B cell (primary cell): ENCODE data around the gene RIBC2. TPM values are rescaled to one million over a fixed set of nuclear protein-coding genes. Genes with fewer than 3 reads are reported as not detected.

Experiments used
- ATAC-seq: fragments of 200-7000 bp; cut with Tn5 transposase; one replicate; pipeline ENCODE4 v1.10.0; 2021; ENCODE audit warnings: low read depth, mild to moderate bottlenecking, moderate number of reproducible peaks, moderate library complexity
- CTCF ChIA-PET: fragments of 350-600 bp; sonication (Branson Sonifier 250); formaldehyde crosslinking; loops from one replicate; lab custom pipeline; 2021; ENCODE audit warnings: antibody characterized with exemption, inconsistent platforms; lab: Charles Lee
- POLR2A ChIA-PET: fragments of 350-600 bp; sonication (Branson Sonifier 250); formaldehyde crosslinking; loops from one replicate; lab custom pipeline; 2021; ENCODE audit warnings: antibody characterized with exemption; lab: Charles Lee
- DNase-seq: peaks from one replicate; pipeline ENCODE4 v3.0.0; 2013
- H2AFZ ChIP-seq: 2 replicates; pipeline ENCODE4 v1.6.1; 2012; ENCODE audit warnings: mild to moderate bottlenecking, low read depth, low read length; ENCODE audit not compliant: insufficient read depth, poor library complexity, severe bottlenecking
- H3K27ac ChIP-seq, 2 donors: 1 replicate in 1 of 2; 2 replicates in 1 of 2; pipeline ENCODE4 v1.5.1; 2012 to 2013; ENCODE audit warnings: low read length in 2 of 2, mild to moderate bottlenecking in 2 of 2, moderate library complexity in 1 of 2
- H3K27me3 ChIP-seq, 4 experiments: fragments of 200-600 bp in 1 of 4; sonication (generic) in 1 of 4; replicated peaks in 1 of 4; 1 replicate in 2 of 4; 2 replicates in 2 of 4; pipeline versions ENCODE4 v1.6.1 to v1.7.0; 2013 to 2016; ENCODE audit warnings: low read length in 3 of 4, mild to moderate bottlenecking in 2 of 4, mixed read lengths in 1 of 4, moderate library complexity in 1 of 4; ENCODE audit not compliant: insufficient read depth in 4 of 4, control insufficient read depth in 3 of 4; ENCODE audit errors: control extremely low read depth in 1 of 4
- H3K36me3 ChIP-seq, 2 experiments: replicated peaks in 1 of 2; 1 replicate in 1 of 2; 2 replicates in 1 of 2; pipeline versions ENCODE4 v1.6.1 to v1.7.1; 2013; ENCODE audit warnings: low read length in 1 of 2; ENCODE audit not compliant: insufficient read depth in 2 of 2, control insufficient read depth in 1 of 2; ENCODE audit errors: control extremely low read depth in 1 of 2, extremely low read depth in 1 of 2
- H3K4me1 ChIP-seq, 2 donors: fragments of 200-600 bp in 1 of 2; sonication (generic) in 1 of 2; 1 replicate in 1 of 2; 2 replicates in 1 of 2; pipeline versions ENCODE4 v1.5.1 to v1.6.1; 2013 to 2017; ENCODE audit warnings: low read length in 2 of 2; ENCODE audit not compliant: control insufficient read depth in 2 of 2, insufficient read depth in 2 of 2
- H3K4me2 ChIP-seq: replicated peaks from 2 replicates; pipeline ENCODE3; 2012; ENCODE audit warnings: mild to moderate bottlenecking, low read depth, low read length; ENCODE audit not compliant: poor library complexity, severe bottlenecking
- H3K4me3 ChIP-seq, 5 experiments: fragments of 200-600 bp in 1 of 5; sonication (generic) in 1 of 5; 1 replicate in 3 of 5; 2 replicates in 2 of 5; pipeline versions ENCODE4 v1.5.1 to v1.7.0; 2011 to 2016; ENCODE audit warnings: low read length in 4 of 5, mild to moderate bottlenecking in 4 of 5, low read depth in 2 of 5, control low read depth in 1 of 5, moderate library complexity in 1 of 5; ENCODE audit not compliant: insufficient read depth in 1 of 5; ENCODE audit errors: control extremely low read depth in 1 of 5, extremely low read depth in 1 of 5
- H3K79me2 ChIP-seq: fragments of 200-600 bp; sonication (generic); one replicate; pipeline ENCODE4 v1.6.0; 2016; ENCODE audit warnings: low read length; ENCODE audit not compliant: control insufficient read depth, insufficient read depth
- H3K9ac ChIP-seq: fragments of 200-600 bp; sonication (generic); 2 replicates; pipeline ENCODE4 v1.6.1; 2017; ENCODE audit warnings: mild to moderate bottlenecking, low read length, moderate library complexity
- H3K9me3 ChIP-seq, 3 donors: one replicate each; pipeline versions ENCODE4 v1.6.1 to v1.7.1; 2013; ENCODE audit warnings: low read length in 2 of 3; ENCODE audit not compliant: control insufficient read depth in 2 of 3, insufficient read depth in 1 of 3; ENCODE audit errors: control extremely low read depth in 1 of 3
- H4K20me1 ChIP-seq: 2 replicates; pipeline ENCODE4 v1.6.0; 2012; ENCODE audit warnings: mild to moderate bottlenecking, low read length; ENCODE audit not compliant: insufficient read depth, control insufficient read depth, poor library complexity, severe bottlenecking
- H3K27ac Mint-ChIP-seq: one replicate; pipeline ENCODE4 v1.8.0; 2021; ENCODE audit warnings: mixed read lengths
- H3K27me3 Mint-ChIP-seq: one replicate; pipeline ENCODE4 v1.8.0; 2021; ENCODE audit warnings: mixed read lengths
- H3K4me1 Mint-ChIP-seq: one replicate; pipeline ENCODE4 v1.8.0; 2021; ENCODE audit warnings: mixed read lengths
- H3K4me3 Mint-ChIP-seq: one replicate; pipeline ENCODE4 v1.8.0; 2021; ENCODE audit warnings: mixed read lengths
- H3K9me3 Mint-ChIP-seq: one replicate; pipeline ENCODE4 v1.8.0; 2022; ENCODE audit warnings: mixed read lengths; ENCODE audit not compliant: insufficient read depth
- EZH2 ChIP-seq: IDR thresholded peaks from 2 replicates; pipeline ENCODE4 v1.6.1; 2012; ENCODE audit warnings: borderline replicate concordance, low read depth, mild to moderate bottlenecking, moderate library complexity, low read length; ENCODE audit not compliant: insufficient read depth, poor library complexity, severe bottlenecking
- WGBS: methylation state at CpG from one replicate; pipeline ENCODE4 v1.1.5; 2013; ENCODE audit warnings: missing lambda C conversion rate; ENCODE audit not compliant: insufficient coverage; 5-methylcytosine and 5-hydroxymethylcytosine counted together
- intact Hi-C: fragments of 100-400 bp; cut with micrococcal nuclease; formaldehyde crosslinking; loops from one replicate; pipeline ENCODE4 v1.10.0; 2022
- polyA plus RNA-seq: library from polyadenylated mRNA; depleted of rRNA; stranded (reverse); fragments of >200 nt; gene quantifications from 2 replicates; pipeline ENCODE4 v1.2.3, GENCODE V29; 2012
- total RNA-seq, 2 donors: library from RNA; stranded (reverse); fragments of 120-200 nt in 1 of 2; gene quantifications; 1 replicate in 1 of 2; 2 replicates in 1 of 2; pipeline versions ENCODE4 v1.2.3 to v1.2.4, GENCODE V29; 2013 to 2022
- TF ChIP-seq, protein P1 (sequence below): fragments of 200-600 bp; IDR thresholded peaks from one replicate; pipeline ENCODE4 v1.8.0; 2022; ENCODE audit warnings: antibody characterized with exemption, mild to moderate bottlenecking

The RIBC2 gene
- total and polyA plus RNA-seq, 2 donors (not counting 1 experiment from before 2014, with no cell fraction given) = not detected

DNA sequence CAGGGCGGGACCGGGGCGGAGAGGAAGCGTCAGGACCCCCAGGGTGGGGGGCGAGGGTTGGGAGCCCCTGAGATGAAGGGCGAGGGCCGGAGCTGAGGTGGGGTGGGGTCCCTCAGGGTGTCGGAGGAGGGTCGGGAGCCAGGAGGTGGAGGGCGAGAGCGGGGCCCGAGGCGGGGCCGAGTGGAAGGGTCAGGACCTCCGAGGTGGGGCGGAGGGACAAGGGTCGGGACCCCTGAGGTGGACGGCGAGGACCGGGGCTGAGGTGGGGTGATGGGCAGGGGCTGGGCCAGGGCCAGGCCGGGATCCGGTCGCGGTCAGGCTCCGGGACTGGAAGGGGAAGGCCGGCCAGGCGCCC is 503 bp upstream of the RIBC2 start:
- peaks cover 13% of the 10 kb centered on the region for H3K4me1 Mint-ChIP-seq
- ATAC-seq (no peak), DNase-seq (peak; percentile 8)
- H3K4me3 ChIP-seq = peak overlapping the region in 4 of 5 experiments; percentile 35 to 49 (median 42)
- TF ChIP-seq, protein P1, sequence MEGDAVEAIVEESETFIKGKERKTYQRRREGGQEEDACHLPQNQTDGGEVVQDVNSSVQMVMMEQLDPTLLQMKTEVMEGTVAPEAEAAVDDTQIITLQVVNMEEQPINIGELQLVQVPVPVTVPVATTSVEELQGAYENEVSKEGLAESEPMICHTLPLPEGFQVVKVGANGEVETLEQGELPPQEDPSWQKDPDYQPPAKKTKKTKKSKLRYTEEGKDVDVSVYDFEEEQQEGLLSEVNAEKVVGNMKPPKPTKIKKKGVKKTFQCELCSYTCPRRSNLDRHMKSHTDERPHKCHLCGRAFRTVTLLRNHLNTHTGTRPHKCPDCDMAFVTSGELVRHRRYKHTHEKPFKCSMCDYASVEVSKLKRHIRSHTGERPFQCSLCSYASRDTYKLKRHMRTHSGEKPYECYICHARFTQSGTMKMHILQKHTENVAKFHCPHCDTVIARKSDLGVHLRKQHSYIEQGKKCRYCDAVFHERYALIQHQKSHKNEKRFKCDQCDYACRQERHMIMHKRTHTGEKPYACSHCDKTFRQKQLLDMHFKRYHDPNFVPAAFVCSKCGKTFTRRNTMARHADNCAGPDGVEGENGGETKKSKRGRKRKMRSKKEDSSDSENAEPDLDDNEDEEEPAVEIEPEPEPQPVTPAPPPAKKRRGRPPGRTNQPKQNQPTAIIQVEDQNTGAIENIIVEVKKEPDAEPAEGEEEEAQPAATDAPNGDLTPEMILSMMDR = no peak
- TF ChIP-seq EZH2 = no peak
- 96% methylated on average over 25 of the region's 27 CpGs for WGBS
- H3K27me3 ChIP-seq = peaks cover 0 to 13% (median 4%) of the 10 kb centered on the region in 4 experiments
- no peak overlapping the region for H3K27ac Mint-ChIP-seq
- H3K9me3 Mint-ChIP-seq = no peaks in the 10 kb centered on the region
- peak overlapping the region; percentile 57 for H3K9ac ChIP-seq
- peak overlapping the region; percentile 78 for H3K4me2 ChIP-seq
- no peaks in the 10 kb centered on the region for H3K36me3 ChIP-seq
- H3K27ac ChIP-seq = no peak overlapping the region
- H4K20me1 ChIP-seq = no peaks in the 10 kb centered on the region
- H3K9me3 ChIP-seq = peaks cover 0 to 9% (median 0%) of the 10 kb centered on the region in 3 donors
- no peaks in the 10 kb centered on the region for H3K79me2 ChIP-seq
- H2AFZ ChIP-seq = peak overlapping the region; percentile 82
- intact Hi-C loops = no loop called here
- no peaks in the 10 kb centered on the region for H3K27me3 Mint-ChIP-seq
- peak overlapping the region; percentile 70 for H3K4me3 Mint-ChIP-seq
- POLR2A ChIA-PET = interaction anchor here (0.6 kb wide), 1 partner anchor 564 kb away, joined by 3 read pairs; the partner anchor contains the start of gene WNT7B
- CTCF ChIA-PET = no interaction called here
- H3K4me1 ChIP-seq = peaks cover 12% of the 10 kb centered on the region in 2 donors

DNA sequence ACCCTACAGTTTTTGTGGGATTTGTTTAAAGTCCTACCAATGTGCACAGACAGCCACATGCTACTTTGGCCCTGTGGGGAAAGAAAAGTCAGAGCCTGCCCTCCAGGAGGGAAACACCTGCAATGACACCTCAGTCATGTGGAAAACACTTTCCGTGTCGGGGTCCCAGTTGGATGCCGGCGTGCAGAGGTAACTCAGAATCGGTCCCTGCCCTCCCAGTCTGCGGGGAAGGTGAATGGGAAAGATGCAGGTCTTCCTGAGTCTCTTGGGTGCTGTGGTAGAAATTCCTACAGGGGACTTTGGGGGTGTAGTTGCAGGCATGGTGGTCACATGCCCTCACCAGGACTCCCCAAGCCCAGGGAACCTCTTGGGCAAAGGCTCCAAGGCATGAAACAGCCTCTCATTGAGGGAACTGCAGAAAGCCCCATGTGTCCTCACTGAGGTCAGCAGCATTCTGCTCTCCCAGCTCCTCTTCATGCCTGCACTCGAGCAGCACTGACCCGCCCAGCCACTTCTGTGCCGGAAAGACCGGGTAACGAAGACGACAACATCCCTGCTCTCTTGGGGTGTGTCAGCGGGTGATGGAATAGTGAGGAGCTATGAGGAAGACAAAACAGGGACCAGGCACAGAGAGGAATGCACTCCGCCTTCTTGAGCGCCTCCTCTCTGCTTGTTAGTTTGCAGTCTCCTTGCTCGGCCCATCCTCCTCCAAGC is 4.7 kb downstream of the RIBC2 start:
- Mint-ChIP-seq H3K27ac (no peak overlapping the region), H3K4me1 (peaks cover 8% of the 10 kb centered on the region), H3K27me3 (no peaks in the 10 kb centered on the region), H3K9me3 (no peaks in the 10 kb centered on the region), H3K4me3 (no peak overlapping the region)
- WGBS = 97% methylated on average over 16 of the region's 16 CpGs
- Histone ChIP-seq H3K4me1 (peaks cover 7% of the 10 kb centered on the region in 2 donors), H3K9me3 (peaks cover 0 to 3% (median 0%) of the 10 kb centered on the region in 3 donors), H3K4me3 (no peak overlapping the region), H3K36me3 (no peaks in the 10 kb centered on the region), H2AFZ (no peak overlapping the region), H3K27me3 (peaks cover 0 to 6% (median 1%) of the 10 kb centered on the region in 4 experiments), H4K20me1 (no peaks in the 10 kb centered on the region), H3K4me2 (no peak overlapping the region), H3K79me2 (no peaks in the 10 kb centered on the region), H3K9ac (no peak overlapping the region), H3K27ac (no peak overlapping the region)
- ATAC-seq (no peak), DNase-seq (no peak)
- CTCF ChIA-PET = interaction anchor here (1.3 kb wide), 1 partner anchor 15 kb away, joined by 3 read pairs; no protein-coding TSS in a partner anchor
- TF ChIP-seq EZH2 = no peak
- TF ChIP-seq, protein P1 = no peak
- POLR2A ChIA-PET = no interaction called here
- intact Hi-C loops = no loop called here
